SK-N-SH treated with all-trans-retinoic acid at 6 μM for 48 hours (cell line): ENCODE data around the gene CORT.

Experiments used
- BACH2 ChIP-seq: fragments of 250-450 bp; sonication (Bioruptor Pico); IDR thresholded peaks from 2 replicates; pipeline ENCODE4 v1.9.0; 2021; ENCODE audit warnings: mild to moderate bottlenecking, borderline replicate concordance
- CREB5 ChIP-seq: fragments of 250-450 bp; sonication (Bioruptor Pico); IDR thresholded peaks from 2 replicates; pipeline ENCODE4 v1.5.1; 2020; ENCODE audit warnings: low read depth, mild to moderate bottlenecking, moderate library complexity
- SNAI2 ChIP-seq: fragments of 250-450 bp; sonication (Bioruptor Pico); IDR thresholded peaks from 2 replicates; pipeline ENCODE4 v1.5.0; 2020; ENCODE audit warnings: mild to moderate bottlenecking, moderate library complexity
- TF ChIP-seq, protein P1 (sequence below): fragments of 250-450 bp; sonication (Bioruptor Pico); IDR thresholded peaks from 2 replicates; pipeline ENCODE4 v1.8.0; 2020; ENCODE audit warnings: mild to moderate bottlenecking, moderate library complexity, borderline replicate concordance

DNA sequence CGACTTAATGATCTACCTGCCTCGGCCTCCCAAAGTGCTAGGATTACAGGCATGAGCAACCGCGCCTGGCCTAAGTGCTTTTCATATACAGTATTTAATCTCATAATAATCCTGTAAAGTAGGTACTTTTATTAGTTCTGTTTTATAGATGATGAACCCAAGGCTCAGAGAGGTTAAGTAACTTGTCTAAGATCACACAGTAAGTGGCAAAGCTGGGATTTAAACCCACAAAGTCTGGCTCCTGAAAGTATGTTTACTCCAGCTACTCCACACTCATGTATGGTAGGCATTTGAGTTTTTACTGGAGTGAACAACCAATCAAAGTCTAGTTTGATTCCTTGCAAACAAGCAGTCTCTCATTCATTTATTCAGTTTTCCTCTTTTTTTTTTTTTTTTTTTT, 20.2 kb downstream of the CORT start:
- TF ChIP-seq, protein P1, sequence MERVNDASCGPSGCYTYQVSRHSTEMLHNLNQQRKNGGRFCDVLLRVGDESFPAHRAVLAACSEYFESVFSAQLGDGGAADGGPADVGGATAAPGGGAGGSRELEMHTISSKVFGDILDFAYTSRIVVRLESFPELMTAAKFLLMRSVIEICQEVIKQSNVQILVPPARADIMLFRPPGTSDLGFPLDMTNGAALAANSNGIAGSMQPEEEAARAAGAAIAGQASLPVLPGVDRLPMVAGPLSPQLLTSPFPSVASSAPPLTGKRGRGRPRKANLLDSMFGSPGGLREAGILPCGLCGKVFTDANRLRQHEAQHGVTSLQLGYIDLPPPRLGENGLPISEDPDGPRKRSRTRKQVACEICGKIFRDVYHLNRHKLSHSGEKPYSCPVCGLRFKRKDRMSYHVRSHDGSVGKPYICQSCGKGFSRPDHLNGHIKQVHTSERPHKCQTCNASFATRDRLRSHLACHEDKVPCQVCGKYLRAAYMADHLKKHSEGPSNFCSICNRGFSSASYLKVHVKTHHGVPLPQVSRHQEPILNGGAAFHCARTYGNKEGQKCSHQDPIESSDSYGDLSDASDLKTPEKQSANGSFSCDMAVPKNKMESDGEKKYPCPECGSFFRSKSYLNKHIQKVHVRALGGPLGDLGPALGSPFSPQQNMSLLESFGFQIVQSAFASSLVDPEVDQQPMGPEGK (CRISPR knock-in tag), result no peak
- no peak for TF ChIP-seq BACH2
- TF ChIP-seq SNAI2 (CRISPR knock-in tag), result no peak
- TF ChIP-seq CREB5, result no peak
